Trophoblast cell (in vitro differentiated cells and primary cell): Measurements from ENCODE around the gene CDC42BPB.

ENCODE experiments used
- DNase-seq, 2 donors: peaks; one replicate each; pipeline ENCODE4 v3.0.0-alpha.2; 2016
- H2AFZ ChIP-seq: 2 replicates; pipeline ENCODE4 v1.6.1; 2013; ENCODE audit warnings: low read length, moderate library complexity, mild to moderate bottlenecking; ENCODE audit not compliant: insufficient read depth, poor library complexity
- H2AK5ac ChIP-seq: 2 replicates; pipeline ENCODE4 v1.6.1; 2013; ENCODE audit warnings: mild to moderate bottlenecking, low read length
- H2BK120ac ChIP-seq: 2 replicates; pipeline ENCODE4 v1.6.1; 2013; ENCODE audit warnings: low read length, mild to moderate bottlenecking, moderate library complexity; ENCODE audit not compliant: insufficient read depth, poor library complexity
- H2BK12ac ChIP-seq: 2 replicates; pipeline ENCODE4 v1.6.1; 2013; ENCODE audit warnings: mild to moderate bottlenecking, low read length, moderate library complexity
- H2BK5ac ChIP-seq: 2 replicates; pipeline ENCODE4 v1.6.1; 2013; ENCODE audit warnings: low read length, low read depth, moderate library complexity, mild to moderate bottlenecking; ENCODE audit not compliant: poor library complexity
- H3K14ac ChIP-seq: 2 replicates; pipeline ENCODE4 v1.6.1; 2013; ENCODE audit warnings: mild to moderate bottlenecking, low read length
- H3K18ac ChIP-seq: 2 replicates; pipeline ENCODE4 v1.6.1; 2013; ENCODE audit warnings: mild to moderate bottlenecking, low read length
- H3K23ac ChIP-seq: 2 replicates; pipeline ENCODE4 v1.6.1; 2013; ENCODE audit warnings: low read length
- H3K27ac ChIP-seq: 2 replicates; pipeline ENCODE4 v1.5.1; 2013; ENCODE audit warnings: low read depth, mild to moderate bottlenecking, inconsistent platforms, low read length, moderate library complexity
- H3K27me3 ChIP-seq: 2 replicates; pipeline ENCODE4 v1.6.1; 2013; ENCODE audit warnings: inconsistent platforms, mild to moderate bottlenecking, low read length, moderate library complexity; ENCODE audit not compliant: insufficient read depth
- H3K36me3 ChIP-seq, 2 experiments: 1 replicate in 1 of 2; 2 replicates in 1 of 2; pipeline ENCODE4 v1.6.1; 2013; ENCODE audit warnings: low read length in 2 of 2, mild to moderate bottlenecking in 2 of 2, moderate library complexity in 1 of 2; ENCODE audit not compliant: insufficient read depth in 2 of 2, control insufficient read depth in 1 of 2
- H3K4ac ChIP-seq: 2 replicates; pipeline ENCODE4 v1.6.1; 2013; ENCODE audit warnings: low read depth, mild to moderate bottlenecking, low read length, moderate library complexity
- H3K4me1 ChIP-seq, 2 experiments: 1 replicate in 1 of 2; 2 replicates in 1 of 2; pipeline ENCODE4 v1.6.1; 2013; ENCODE audit warnings: low read length in 2 of 2, mild to moderate bottlenecking in 2 of 2, moderate library complexity in 1 of 2; ENCODE audit not compliant: insufficient read depth in 2 of 2, control insufficient read depth in 1 of 2
- H3K4me2 ChIP-seq: 2 replicates; pipeline ENCODE4 v1.6.1; 2013; ENCODE audit warnings: inconsistent platforms, mild to moderate bottlenecking, low read length, moderate library complexity
- H3K4me3 ChIP-seq: 2 replicates; pipeline ENCODE4 v1.5.1; 2013; ENCODE audit warnings: mild to moderate bottlenecking, low read depth, low read length, inconsistent platforms
- H3K79me1 ChIP-seq: one replicate; pipeline ENCODE4 v1.6.1; 2013; ENCODE audit warnings: low read length
- H3K79me2 ChIP-seq: 2 replicates; pipeline ENCODE4 v1.6.1; 2013; ENCODE audit warnings: low read length, mild to moderate bottlenecking; ENCODE audit not compliant: control insufficient read depth, insufficient read depth, poor library complexity
- H3K9ac ChIP-seq: 2 replicates; pipeline ENCODE4 v1.6.1; 2013; ENCODE audit warnings: mild to moderate bottlenecking, low read length
- H3K9me3 ChIP-seq: 2 replicates; pipeline ENCODE4 v1.6.1; 2013; ENCODE audit warnings: low read depth, mild to moderate bottlenecking, control low read depth, inconsistent platforms, low read length; ENCODE audit not compliant: insufficient read depth
- H4K12ac ChIP-seq: 2 replicates; pipeline ENCODE4 v1.6.1; 2013; ENCODE audit warnings: low read depth, mild to moderate bottlenecking, low read length, moderate library complexity
- H4K8ac ChIP-seq: 2 replicates; pipeline ENCODE4 v1.6.1; 2013; ENCODE audit warnings: low read depth, mild to moderate bottlenecking, low read length, moderate library complexity
- H4K91ac ChIP-seq: one replicate; pipeline ENCODE4 v1.6.1; 2013; ENCODE audit warnings: low read depth, mild to moderate bottlenecking, low read length, moderate library complexity
- WGBS: extraction: QIAGEN DNeasy Blood & Tissue Kit; methylation state at CpG from one replicate; pipeline ENCODE4 v1.1.7; 2013; ENCODE audit warnings: missing lambda C conversion rate; ENCODE audit not compliant: insufficient read length, insufficient coverage; ENCODE audit errors: extremely low coverage; 5-methylcytosine and 5-hydroxymethylcytosine counted together

The CDC42BPB gene

GRCh38 chr14:103016071-103016470 is 41.3 kb downstream of the CDC42BPB start:
- Histone ChIP-seq H3K36me3 (peaks cover 1 to 8% of the 10 kb centered on the region in 2 experiments), H3K4ac (no peak overlapping the region)
- WGBS = no CpG with 5 or more reads among the region's 9 CpGs

GRCh38 chr14:103015426-103015825 is 41.9 kb downstream of the CDC42BPB start:
- Histone ChIP-seq H3K23ac (no peak overlapping the region), H2BK12ac (no peak overlapping the region), H3K4me2 (no peak overlapping the region), H4K8ac (no peak overlapping the region), H3K4me1 (peaks cover 0 to 11% of the 10 kb centered on the region in 2 experiments), H2BK5ac (no peak overlapping the region), H3K4ac (no peak overlapping the region), H3K18ac (no peak overlapping the region), H2BK120ac (no peak overlapping the region), H3K9ac (no peak overlapping the region), H2AFZ (no peak overlapping the region), H3K4me3 (no peak overlapping the region), H3K9me3 (no peaks in the 10 kb centered on the region), H3K79me2 (peaks cover 2% of the 10 kb centered on the region), H3K14ac (no peak overlapping the region), H2AK5ac (no peak overlapping the region), H3K27ac (no peak overlapping the region), H4K91ac (no peak overlapping the region), H3K27me3 (no peaks in the 10 kb centered on the region), H4K12ac (no peak overlapping the region), H3K36me3 (peaks cover 5 to 7% of the 10 kb centered on the region in 2 experiments), H3K79me1 (no peaks in the 10 kb centered on the region)
- DNase-seq = no peak
- WGBS = no CpG with 5 or more reads among the region's 5 CpGs

More at GRCh38 chr14:103016071-103016470, 41.3 kb downstream of the CDC42BPB start:
- no peak overlapping the region for H4K8ac ChIP-seq
- no peak overlapping the region for H3K4me3 ChIP-seq
- no peak for DNase-seq
- H3K23ac ChIP-seq = no peak overlapping the region
- no peak overlapping the region for H2BK120ac ChIP-seq
- no peak overlapping the region for H4K12ac ChIP-seq
- H3K14ac ChIP-seq = no peak overlapping the region
- no peaks in the 10 kb centered on the region for H3K9me3 ChIP-seq
- no peak overlapping the region for H2BK5ac ChIP-seq
- no peak overlapping the region for H2BK12ac ChIP-seq
- H3K79me1 ChIP-seq = no peaks in the 10 kb centered on the region
- no peak overlapping the region for H3K18ac ChIP-seq
- H3K79me2 ChIP-seq = peaks cover 2% of the 10 kb centered on the region
- H2AK5ac ChIP-seq = no peak overlapping the region
- H4K91ac ChIP-seq = no peak overlapping the region
- H3K27ac ChIP-seq = no peak overlapping the region
- H3K4me2 ChIP-seq = no peak overlapping the region
- no peaks in the 10 kb centered on the region for H3K27me3 ChIP-seq
- no peak overlapping the region for H2AFZ ChIP-seq
- H3K4me1 ChIP-seq = peaks cover 0 to 11% of the 10 kb centered on the region in 2 experiments
- no peak overlapping the region for H3K9ac ChIP-seq

- WGBS = no CpG with 5 or more reads among the region's 11 CpGs
- Histone ChIP-seq H3K79me2 (peaks cover 2% of the 10 kb centered on the region), H2BK5ac (no peak overlapping the region)
Measured at GRCh38 chr14:103014466-103015228, 42.7 kb downstream of the CDC42BPB start.

GRCh38 chr14:103013028-103013427 is 44.3 kb downstream of the CDC42BPB start:
- no peaks in the 10 kb centered on the region for H3K79me1 ChIP-seq
- no peak overlapping the region for H2AK5ac ChIP-seq
- H2BK12ac ChIP-seq = no peak overlapping the region
- peaks cover 16 to 17% of the 10 kb centered on the region in 2 experiments for H3K36me3 ChIP-seq
- H3K4me3 ChIP-seq = no peak overlapping the region
- peaks cover 0 to 4% of the 10 kb centered on the region in 2 experiments for H3K4me1 ChIP-seq
- no peak overlapping the region for H2BK120ac ChIP-seq
- H4K91ac ChIP-seq = no peak overlapping the region
- H3K9me3 ChIP-seq = no peaks in the 10 kb centered on the region
- H3K4ac ChIP-seq = peak overlapping the region; percentile 25
- H2AFZ ChIP-seq = no peak overlapping the region
- no peak overlapping the region for H3K23ac ChIP-seq
- no peaks in the 10 kb centered on the region for H3K27me3 ChIP-seq
- H4K12ac ChIP-seq = no peak overlapping the region
- H3K4me2 ChIP-seq = no peak overlapping the region
- H3K14ac ChIP-seq = no peak overlapping the region
- peaks cover 2% of the 10 kb centered on the region for H3K79me2 ChIP-seq
- peak overlapping the region; percentile 18 for H3K18ac ChIP-seq
- no peak overlapping the region for H2BK5ac ChIP-seq
- no peak for DNase-seq
- no CpG with 5 or more reads among the region's 12 CpGs for WGBS
- no peak overlapping the region for H4K8ac ChIP-seq
- peak overlapping the region; percentile 45 for H3K9ac ChIP-seq
- H3K27ac ChIP-seq = no peak overlapping the region

More at GRCh38 chr14:103014466-103015228, 42.7 kb downstream of the CDC42BPB start:
- Histone ChIP-seq H3K4ac (peak overlapping the region; percentile 23), H4K8ac (no peak overlapping the region), H2BK120ac (no peak overlapping the region), H3K4me1 (peaks cover 0 to 11% of the 10 kb centered on the region in 2 experiments), H2AFZ (no peak overlapping the region), H2AK5ac (no peak overlapping the region), H4K12ac (no peak overlapping the region), H4K91ac (no peak overlapping the region), H3K27ac (no peak overlapping the region), H3K36me3 (peaks cover 7 to 12% of the 10 kb centered on the region in 2 experiments), H3K14ac (no peak overlapping the region), H3K79me1 (no peaks in the 10 kb centered on the region), H3K9ac (no peak overlapping the region), H3K4me3 (no peak overlapping the region), H3K18ac (no peak overlapping the region), H3K23ac (no peak overlapping the region), H3K27me3 (no peaks in the 10 kb centered on the region), H3K4me2 (no peak overlapping the region), H2BK12ac (no peak overlapping the region), H3K9me3 (no peaks in the 10 kb centered on the region)
- no peak for DNase-seq
